Measurements from ENCODE around the gene THUMPD2.
"Not testable (repeated sequence)": the region's sequence is repeated elsewhere in the genome, so short reads cannot be mapped to it uniquely, and the experiment has no call there.

Gene THUMPD2
- total RNA-seq: 7.0 to 14.7 reads per million in 2 donors

GRCh38 chr2:39778775-39779340 lies at the start of gene THUMPD2:
THUMPD2 (minus strand) TSS chr2:39779258; CDS start chr2:39779239, 19 bp downstream.
- DNase-seq: peak; percentile 25

- DNase-seq: no peak
Measured at GRCh38 chr2:39821871-39822270, 42.8 kb upstream of the THUMPD2 start.

- DNase-seq: no peak
Measured at GRCh38 chr2:39816845-39817244, 37.8 kb upstream of the THUMPD2 start.

- no peak for DNase-seq
Measured at GRCh38 chr2:39816428-39816827, 37.4 kb upstream of the THUMPD2 start.

GRCh38 chr2:39805936-39806608 lies 27.0 kb upstream of the THUMPD2 start:
- DNase-seq: no peak

- no peak for DNase-seq
Measured at GRCh38 chr2:39803839-39804238, 24.8 kb upstream of the THUMPD2 start.

GRCh38 chr2:39800752-39801151 lies 21.7 kb upstream of the THUMPD2 start:
- no peak for DNase-seq

- DNase-seq: no peak
Measured at GRCh38 chr2:39796134-39796533, 17.1 kb upstream of the THUMPD2 start.

GRCh38 chr2:39790216-39790818 lies 11.3 kb upstream of the THUMPD2 start:
- not testable (repeated sequence) for DNase-seq

GRCh38 chr2:39787950-39788349 lies 8.9 kb upstream of the THUMPD2 start:
- no peak for DNase-seq

GRCh38 chr2:39786761-39787522 lies 7.9 kb upstream of the THUMPD2 start:
- DNase-seq: no peak

GRCh38 chr2:39782591-39782990 lies 3.5 kb upstream of the THUMPD2 start:
- no peak for DNase-seq

GRCh38 chr2:39781697-39782096 lies 2.6 kb upstream of the THUMPD2 start:
- no peak for DNase-seq

GRCh38 chr2:39780825-39781600 lies 2.0 kb upstream of the THUMPD2 start:
- no peak for DNase-seq

GRCh38 chr2:39779927-39780326 lies 869 bp upstream of the THUMPD2 start:
- no peak for DNase-seq

GRCh38 chr2:39779341-39779851 lies 338 bp upstream of the THUMPD2 start:
- DNase-seq: no peak

GRCh38 chr2:39778233-39778632 lies 825 bp downstream of the THUMPD2 start:
- DNase-seq: no peak

- DNase-seq: no peak
Measured at GRCh38 chr2:39772812-39773152, 6.3 kb downstream of the THUMPD2 start.

- no peak for DNase-seq
Measured at GRCh38 chr2:39772086-39772811, 6.8 kb downstream of the THUMPD2 start.

- no peak for DNase-seq
Measured at GRCh38 chr2:39762448-39762847, 16.6 kb downstream of the THUMPD2 start.

GRCh38 chr2:39757156-39757555 lies 21.9 kb downstream of the THUMPD2 start:
- no peak for DNase-seq

GRCh38 chr2:39755466-39755865 lies 23.6 kb downstream of the THUMPD2 start:
- DNase-seq: no peak

All from T-helper 9 cell (primary cell).